GM12878 (cell line): ENCODE data around the gene BAG5. TPM values are rescaled to one million over a fixed set of nuclear protein-coding genes. Genes with fewer than 3 reads are reported as not detected.

Experiments used
- ATAC-seq: fragments of 200-7000 bp; cut with Tn5 transposase; 3 replicates; pipeline ENCODE4 v1.9.1; 2020; ENCODE audit warnings: mild to moderate bottlenecking, moderate library complexity
- BruUV-seq: library from RNA; stranded (reverse); fragments of 400-500 nt; replicated peaks from 2 replicates; lab custom pipeline; 2021; lab: Mats Ljungman, UMichigan
- CTCF ChIA-PET: fragments of 300-600 bp; sonication (Branson Sonifier 250); formaldehyde crosslinking; extraction: SDS; loops from one replicate; lab custom pipeline; 2021; ENCODE audit warnings: inconsistent platforms; lab: Yijun Ruan, JAX
- POLR2A ChIA-PET: fragments of 350-600 bp; formaldehyde crosslinking; extraction: SDS; loops from one replicate; lab custom pipeline; 2021; ENCODE audit warnings: inconsistent platforms; lab: Charles Lee
- RAD21 ChIA-PET: fragments of 300-600 bp; sonication (Branson Sonifier 250); formaldehyde crosslinking; loops from one replicate; lab custom pipeline; 2023; ENCODE audit warnings: antibody characterized with exemption; ENCODE audit not compliant: unreplicated experiment; lab: Charles Lee
- SMC1A ChIA-PET: fragments of 300-600 bp; sonication (Branson Sonifier 250); formaldehyde crosslinking; loops from one replicate; lab custom pipeline; 2023; ENCODE audit not compliant: unreplicated experiment, uncharacterized antibody; lab: Charles Lee
- DNase-seq: peaks from one replicate; pipeline ENCODE4 v3.0.0-alpha.2; 2011; ENCODE audit warnings: low read depth, low spot score
- FAIRE-seq: peaks from 3 replicates; lab custom pipeline; 2011; peaks lifted over from hg19 to GRCh38; lab: Jason Lieb, UNC
- H2AFZ ChIP-seq: 2 replicates; pipeline ENCODE4 v1.6.0; 2011; ENCODE audit warnings: low read depth, low read length, control low read depth; ENCODE audit not compliant: control insufficient read depth
- H3K27ac ChIP-seq: 2 replicates; pipeline ENCODE4 v1.5.1; 2011; ENCODE audit warnings: control low read depth; ENCODE audit not compliant: control insufficient read depth, insufficient read depth
- H3K27me3 ChIP-seq, 2 experiments: replicated peaks in 1 of 2; 2 replicates each; pipeline versions ENCODE4 v1.6.0 to v1.6.1; 2011; ENCODE audit warnings: low read length in 1 of 2; ENCODE audit not compliant: control insufficient read depth in 2 of 2, insufficient read depth in 2 of 2
- H3K36me3 ChIP-seq, 2 experiments: 2 replicates each; pipeline ENCODE4 v1.5.1; 2011; ENCODE audit warnings: low read length in 1 of 2; ENCODE audit not compliant: control insufficient read depth in 2 of 2, insufficient read depth in 2 of 2
- H3K4me1 ChIP-seq: 2 replicates; pipeline ENCODE4 v1.6.1; 2011; ENCODE audit warnings: mild to moderate bottlenecking, low read length, moderate library complexity, mixed read lengths; ENCODE audit not compliant: control insufficient read depth, insufficient read depth
- H3K4me2 ChIP-seq: 2 replicates; pipeline ENCODE4 v1.6.0; 2011; ENCODE audit warnings: control low read depth; ENCODE audit not compliant: control insufficient read depth, insufficient read depth
- H3K4me3 ChIP-seq: fragments of 200-600 bp; sonication (generic); 2 replicates; pipeline ENCODE4 v1.5.1; 2016
- H3K79me2 ChIP-seq: 2 replicates; pipeline ENCODE4 v1.6.0; 2011; ENCODE audit warnings: low read length; ENCODE audit not compliant: control insufficient read depth, insufficient read depth
- H3K9ac ChIP-seq: 2 replicates; pipeline ENCODE4 v1.8.0; 2011; ENCODE audit warnings: low read length, control low read depth, mixed read lengths; ENCODE audit not compliant: control insufficient read depth, insufficient read depth
- H3K9me3 ChIP-seq: replicated peaks from 3 replicates; pipeline ENCODE4 v1.5.1; 2011; ENCODE audit warnings: mild to moderate bottlenecking, low read length; ENCODE audit not compliant: control insufficient read depth, insufficient read depth
- H4K20me1 ChIP-seq: 2 replicates; pipeline ENCODE4 v1.6.0; 2011; ENCODE audit not compliant: control insufficient read depth, insufficient read depth
- CEBPZ ChIP-seq: fragments of 150-350 bp; IDR thresholded peaks from 2 replicates; pipeline ENCODE4 v1.6.1; 2016; ENCODE audit warnings: low read depth, low read length
- CREB1 ChIP-seq: IDR thresholded peaks from 2 replicates; pipeline ENCODE4 v1.6.1; 2012; ENCODE audit warnings: low read depth, mild to moderate bottlenecking, inconsistent platforms
- GABPA ChIP-seq: IDR thresholded peaks from 2 replicates; pipeline ENCODE4 v1.6.1; 2014; ENCODE audit warnings: antibody characterized with exemption, low read depth, mild to moderate bottlenecking, inconsistent platforms
- HSF1 ChIP-seq: fragments of 150-350 bp; IDR thresholded peaks from 2 replicates; pipeline ENCODE4 v1.6.1; 2014; ENCODE audit warnings: mild to moderate bottlenecking, low read depth, low read length
- IKZF1 ChIP-seq: fragments of 450-650 bp; conservative IDR thresholded peaks from 2 replicates; pipeline ENCODE4 v1.6.1; 2017; ENCODE audit warnings: antibody characterized with exemption, mild to moderate bottlenecking
- JUND ChIP-seq: IDR thresholded peaks from 2 replicates; pipeline ENCODE4 v1.6.1; 2012; ENCODE audit warnings: low read depth, mild to moderate bottlenecking, low read length, improper control_type of control experiment, moderate library complexity
- KLF5 ChIP-seq: fragments of 450-650 bp; IDR thresholded peaks from 2 replicates; pipeline ENCODE4 v1.6.1; 2014; ENCODE audit warnings: mild to moderate bottlenecking; ENCODE audit not compliant: partially characterized antibody
- MXI1 ChIP-seq: fragments of 150-350 bp; IDR thresholded peaks from 2 replicates; pipeline ENCODE4 v1.6.1; 2011; ENCODE audit warnings: low read depth, mild to moderate bottlenecking, inconsistent platforms, low read length, improper control_type of control experiment
- NFXL1 ChIP-seq: fragments of 450-650 bp; IDR thresholded peaks from 2 replicates; pipeline ENCODE4 v1.6.1; 2017; ENCODE audit warnings: antibody characterized with exemption, mild to moderate bottlenecking, borderline replicate concordance
- NR2C2 ChIP-seq: IDR thresholded peaks from 2 replicates; pipeline ENCODE4 v1.6.1; 2011; ENCODE audit warnings: borderline replicate concordance, low read depth; ENCODE audit not compliant: control insufficient read depth, insufficient read length
- SIN3A ChIP-seq: IDR thresholded peaks from 2 replicates; pipeline ENCODE4 v1.6.1; 2012; ENCODE audit warnings: low read depth, low read length, improper control_type of control experiment
- SIX5 ChIP-seq: IDR thresholded peaks from 2 replicates; pipeline ENCODE4 v1.6.1; 2011; ENCODE audit warnings: mild to moderate bottlenecking, low read depth, low read length, moderate library complexity; ENCODE audit not compliant: severe bottlenecking
- SREBF2 ChIP-seq: IDR thresholded peaks from 2 replicates; pipeline ENCODE4 v1.6.1; 2012; ENCODE audit warnings: mild to moderate bottlenecking, low read length
- USF1 ChIP-seq: IDR thresholded peaks from 2 replicates; pipeline ENCODE4 v1.6.1; 2011; ENCODE audit warnings: borderline replicate concordance, low read depth, mild to moderate bottlenecking, moderate library complexity, mixed read lengths, low read length; ENCODE audit not compliant: insufficient read depth; ENCODE audit errors: extremely low read length
- ZBTB11 ChIP-seq: fragments of 450-650 bp; formaldehyde crosslinking; IDR thresholded peaks from 2 replicates; pipeline ENCODE4 v1.5.0; 2022; ENCODE audit warnings: mild to moderate bottlenecking, missing genetic modification characterization
- WGBS: methylation state at CpG from one replicate; pipeline ENCODE4 v1.1.6; 2016; ENCODE audit warnings: low lambda C conversion rate; ENCODE audit not compliant: insufficient replicate concordance, insufficient coverage; ENCODE audit errors: missing lambda C conversion rate; 5-methylcytosine and 5-hydroxymethylcytosine counted together
- in situ Hi-C: fragments of 300-500 bp; cut with MboI; formaldehyde crosslinking; loops from 9 replicates; pipeline ENCODE4 v1.14.3; 2018; ENCODE audit warnings: mixed read lengths
- intact Hi-C: fragments of 100-400 bp; cut with micrococcal nuclease; formaldehyde crosslinking; loops from one replicate; pipeline ENCODE4 v1.14.2; 2022; ENCODE audit not compliant: unreplicated experiment
- polyA plus RNA-seq, 11 experiments: library from polyadenylated mRNA; depleted of rRNA in 4 of 11; unstranded in 6 of 11; stranded (reverse) in 5 of 11; fragments of >200 nt; fragmentation: Nextera tagmentation in 4 of 11; fragmentation: Illumina TruSeq in 1 of 11; extraction: Ambion mirVana in 4 of 11; extraction: Trizol in 1 of 11; gene quantifications; 1 replicate in 1 of 11; 2 replicates in 10 of 11; pipeline versions ENCODE4 v1.2.1 to v1.2.3, GENCODE V29; 2011 to 2016; ENCODE audit warnings: inconsistent platforms in 2 of 11, missing spikeins in 2 of 11, low read depth in 1 of 11
- total RNA-seq, 4 experiments: library from RNA; depleted of rRNA in 3 of 4; stranded (reverse); fragments of >200 nt in 3 of 4; fragmentation: Illumina TruSeq in 1 of 4; extraction: Trizol in 1 of 4; gene quantifications; 2 replicates each; pipeline versions ENCODE4 v1.2.1 to v1.2.3, GENCODE V29; 2013 to 2021

The BAG5 gene
- total and polyA plus RNA-seq, 10 of the 15 experiments (the other 5 are each of a cell fraction or from before 2014, with no cell fraction given) = 9.9 to 30.5 (median 20.1) TPM

GRCh38 chr14:103562179-103562428 lies 353 bp downstream of the BAG5 start:
- Histone ChIP-seq H3K4me1 (peaks cover 13% of the 10 kb centered on the region), H4K20me1 (0 out of 2 replicates have a peak, but pooled peaks cover 6% of the 10 kb centered on the region), H3K27me3 (no peaks in the 10 kb centered on the region), H3K9me3 (no peaks in the 10 kb centered on the region), H2AFZ (peak overlapping the region; percentile 96), H3K36me3 (peaks cover 0 to 14% of the 10 kb centered on the region in 2 experiments; a peak in 3 of 4 replicates), H3K4me3 (peak overlapping the region; percentile 97), H3K79me2 (peaks cover 79% of the 10 kb centered on the region), H3K27ac (peak overlapping the region; percentile 94), H3K4me2 (peak overlapping the region; percentile 88; the same call in 1 of the 2 replicates), H3K9ac (peak overlapping the region; percentile 82)
- no peak; the same call in 2 of the 3 replicates for ATAC-seq
- intact Hi-C loops = loop anchor here (5.0 kb wide), 1 partner anchor 70 kb away; no protein-coding TSS in a partner anchor
- WGBS = 0% methylated on average over 20 of the region's 25 CpGs
- FAIRE-seq = no peak
- CTCF ChIA-PET = interaction anchor here (1.2 to 1.3 kb wide), 2 partner anchors 35 to 41 kb away, joined by 4 read pairs; no protein-coding TSS in a partner anchor
- RAD21 ChIA-PET = interaction anchor here (1.6 kb wide), 1 partner anchor 32 kb away, joined by 5 read pairs; no protein-coding TSS in a partner anchor
- SMC1A ChIA-PET = interaction anchor here (0.7 to 1.4 kb wide), 3 partner anchors 33 to 245 kb away, joined by 3 read pairs; partner anchors contain the start of gene TRMT61A
- BruUV-seq = no TSS peak
- POLR2A ChIA-PET = interaction anchor here (0.7 kb wide), 1 partner anchor 158 kb away, joined by 3 read pairs; no protein-coding TSS in a partner anchor
- in situ Hi-C loops = no loop called here
- no peak for DNase-seq
- TF ChIP-seq SIN3A (peak; percentile 6; the same call in 1 of the 2 replicates), CREB1 (no peak), SREBF2 (no peak), IKZF1 (no peak), JUND (no peak), GABPA (peak; percentile 30; the same call in 1 of the 2 replicates), KLF5 (no peak), NFXL1 (no peak), HSF1 (no peak), NR2C2 (no peak), CEBPZ (no peak), USF1 (no peak), SIX5 (no peak), MXI1 (0 out of 2 replicates have a peak, but pooled peaks have one; percentile 1), ZBTB11 (CRISPR knock-in tag) (no peak)
